Panc1 (cell line): Measurements from ENCODE around the gene TWF1. TPM values are rescaled to one million over a fixed set of nuclear protein-coding genes. Genes with fewer than 3 reads are reported as not detected.

Source experiments
- ATAC-seq: fragments of 200-7000 bp; cut with Tn5 transposase; 2 replicates; pipeline ENCODE4 v1.9.1; 2020; ENCODE audit warnings: mild to moderate bottlenecking, moderate library complexity
- BruUV-seq: library from RNA; stranded (reverse); fragments of 400-500 nt; replicated peaks from 2 replicates; lab custom pipeline; 2021; lab: Mats Ljungman, UMichigan
- CTCF ChIA-PET: fragments of 300-600 bp; sonication (Branson Sonifier 250); formaldehyde crosslinking; loops from one replicate; lab custom pipeline; 2022; ENCODE audit warnings: antibody characterized with exemption; lab: Charles Lee
- POLR2A ChIA-PET: fragments of 300-600 bp; sonication (Branson Sonifier 250); formaldehyde crosslinking; loops from one replicate; lab custom pipeline; 2022; ENCODE audit warnings: antibody characterized with exemption; lab: Charles Lee
- DNase-seq: peaks from one replicate; pipeline ENCODE4 v3.0.0-alpha.2; 2010; ENCODE audit warnings: low read depth, low spot score
- H3K27ac ChIP-seq: 2 replicates; pipeline ENCODE4 v1.5.1; 2011; ENCODE audit warnings: mild to moderate bottlenecking, low read length, inconsistent platforms
- H3K27me3 ChIP-seq: fragments of 200-500 bp; sonication (Bioruptor generic); 2 replicates; pipeline ENCODE4 v1.6.0; 2014; ENCODE audit warnings: low read length, inconsistent platforms; ENCODE audit not compliant: control insufficient read depth, insufficient read depth
- H3K36me3 ChIP-seq: fragments of 200-500 bp; sonication (Bioruptor generic); 2 replicates; pipeline ENCODE4 v1.5.1; 2014; ENCODE audit warnings: inconsistent platforms, mild to moderate bottlenecking, low read length, moderate library complexity; ENCODE audit not compliant: control insufficient read depth, insufficient read depth
- H3K4me1 ChIP-seq: 2 replicates; pipeline ENCODE4 v1.5.1; 2011; ENCODE audit warnings: inconsistent platforms, mild to moderate bottlenecking, low read length, moderate library complexity; ENCODE audit not compliant: control insufficient read depth, insufficient read depth
- H3K4me3 ChIP-seq, 2 experiments: 2 replicates each; pipeline ENCODE4 v1.5.1; 2011 to 2012; ENCODE audit warnings: low read depth in 2 of 2, low read length in 2 of 2, mild to moderate bottlenecking in 2 of 2, inconsistent platforms in 1 of 2, moderate library complexity in 1 of 2
- H3K9me3 ChIP-seq: fragments of 200-500 bp; sonication (Bioruptor generic); 2 replicates; pipeline ENCODE4 v1.5.1; 2014; ENCODE audit warnings: low read depth, mild to moderate bottlenecking, inconsistent platforms, low read length, moderate library complexity; ENCODE audit not compliant: control insufficient read depth, insufficient read depth
- CTCF ChIP-seq: fragments of 450-650 bp; IDR thresholded peaks from 2 replicates; pipeline ENCODE4 v1.5.1; 2017; ENCODE audit warnings: mild to moderate bottlenecking
- POLR2AphosphoS5 ChIP-seq: IDR thresholded peaks from 2 replicates; pipeline ENCODE4 v1.6.1; 2012; ENCODE audit warnings: mild to moderate bottlenecking, low read depth, low read length, moderate library complexity
- REST ChIP-seq, 2 experiments: IDR thresholded peaks; 2 replicates each; pipeline ENCODE4 v1.6.1; 2011 to 2012; ENCODE audit warnings: low read depth in 2 of 2, control low read depth in 1 of 2, low read length in 1 of 2, mild to moderate bottlenecking in 1 of 2, moderate library complexity in 1 of 2; ENCODE audit not compliant: insufficient read depth in 1 of 2
- SIN3A ChIP-seq: IDR thresholded peaks from 2 replicates; pipeline ENCODE4 v1.6.1; 2012; ENCODE audit warnings: low read depth, mild to moderate bottlenecking, low read length, moderate library complexity, borderline replicate concordance; ENCODE audit not compliant: insufficient read depth
- TCF7L2 ChIP-seq: IDR thresholded peaks from 2 replicates; pipeline ENCODE4 v1.6.1; 2011; ENCODE audit warnings: mild to moderate bottlenecking, low read depth, low read length, inconsistent platforms
- in situ Hi-C: cut with HindIII; loops from 2 replicates; pipeline ENCODE4 v1.10.0; 2016; ENCODE audit warnings: low sequenced_read_pairs, low pct_unique_long_range_greater_than_20kb
- intact Hi-C: fragments of 100-400 bp; cut with micrococcal nuclease; formaldehyde crosslinking; loops from one replicate; pipeline ENCODE4 v1.10.0; 2022; ENCODE audit not compliant: unreplicated experiment
- total RNA-seq: library from RNA; stranded (reverse); gene quantifications from one replicate; pipeline ENCODE4 v1.2.1, GENCODE V29; 2021; ENCODE audit not compliant: unreplicated experiment

Gene TWF1
- total RNA-seq, 1 experiment from 2014 or later: 103 TPM

- ChIA-PET CTCF (interaction anchor here (0.6 to 0.7 kb wide), 4 partner anchors 68 to 371 kb away, joined by 3 to 6 read pairs (median 5); no protein-coding TSS in a partner anchor), POLR2A (no interaction called here)
- Histone ChIP-seq H3K36me3 (no peaks in the 10 kb centered on the region), H3K4me1 (peaks cover 10% of the 10 kb centered on the region), H3K9me3 (no peaks in the 10 kb centered on the region), H3K27ac (no peak overlapping the region; the same call in 1 of the 2 replicates), H3K27me3 (no peaks in the 10 kb centered on the region), H3K4me3 (peak overlapping the region; percentile 85 to 90)
- no peak for TF ChIP-seq TCF7L2
- TF ChIP-seq SIN3A: no peak
- no peak for TF ChIP-seq REST (IDR thresholded peaks at IDR 0.05; ENCODE audit: insufficient read depth in 1 of 2, low read depth in 2 of 2, low read length in 1 of 2)
- TF ChIP-seq CTCF: no peak
- no peak for TF ChIP-seq POLR2AphosphoS5
- intact Hi-C loops: no loop called here
- no TSS peak for BruUV-seq
- DNase-seq (no peak), ATAC-seq (no peak)
- in situ Hi-C loops: loop anchor here (10.0 kb wide), 1 partner anchor 124 kb away; no protein-coding TSS in a partner anchor
Measured at GRCh38 chr12:43760396-43760795, 45.7 kb downstream of the TWF1 start.

GRCh38 chr12:43758728-43759563, 47.2 kb downstream of the TWF1 start, which contains the start of the genes IRAK4 and PUS7L:
Gene IRAK4, plus strand, starts transcription at chr12:43758951. Its CDS starts 9,161 bp downstream, at chr12:43768112.
Gene PUS7L, minus strand, starts transcription at chr12:43758790. Its CDS starts 3,545 bp downstream, at chr12:43755245.
- Histone ChIP-seq H3K4me3 (peak within 1 kb of the TSS; percentile 85 to 90), H3K36me3 (no peaks in the 10 kb centered on the region; the same call in 1 of the 2 replicates), H3K4me1 (peaks cover 10% of the 10 kb centered on the region), H3K27ac (peak within 1 kb of the TSS; percentile 86), H3K9me3 (no peaks in the 10 kb centered on the region), H3K27me3 (no peaks in the 10 kb centered on the region)
- intact Hi-C loops (loop anchor here (5.0 kb wide), 1 partner anchor 123 kb away; no protein-coding TSS in a partner anchor), in situ Hi-C loops (no loop called here)
- no TSS peak for BruUV-seq
- peak; percentile 99 for ATAC-seq
- TF ChIP-seq REST (IDR thresholded peaks at IDR 0.05; ENCODE audit: insufficient read depth in 1 of 2, low read depth in 2 of 2, low read length in 1 of 2) (no peak), TCF7L2 (peak; percentile 97), POLR2AphosphoS5 (peak; percentile 60; the same call in 1 of the 2 replicates), CTCF (peak; percentile 32), SIN3A (no peak)
- DNase-seq: peak; percentile 89
- POLR2A ChIA-PET: no interaction called here
- CTCF ChIA-PET: interaction anchor here (0.8 kb wide), 1 partner anchor 124 kb away, joined by 3 read pairs; no protein-coding TSS in a partner anchor
